NCI-H2227 (cell line): ENCODE data around the gene ENGASE.

Source experiments
- DNase-seq: peaks from one replicate; lab custom pipeline; 2025; ENCODE audit not compliant: unreplicated experiment; lab: John Stamatoyannopoulos, UW

Gene ENGASE

GRCh38 chr17:79039171-79039570, 35.5 kb upstream of the ENGASE start:
- no peak for DNase-seq

GRCh38 chr17:79039886-79040285, 34.7 kb upstream of the ENGASE start:
- DNase-seq = no peak

DNA sequence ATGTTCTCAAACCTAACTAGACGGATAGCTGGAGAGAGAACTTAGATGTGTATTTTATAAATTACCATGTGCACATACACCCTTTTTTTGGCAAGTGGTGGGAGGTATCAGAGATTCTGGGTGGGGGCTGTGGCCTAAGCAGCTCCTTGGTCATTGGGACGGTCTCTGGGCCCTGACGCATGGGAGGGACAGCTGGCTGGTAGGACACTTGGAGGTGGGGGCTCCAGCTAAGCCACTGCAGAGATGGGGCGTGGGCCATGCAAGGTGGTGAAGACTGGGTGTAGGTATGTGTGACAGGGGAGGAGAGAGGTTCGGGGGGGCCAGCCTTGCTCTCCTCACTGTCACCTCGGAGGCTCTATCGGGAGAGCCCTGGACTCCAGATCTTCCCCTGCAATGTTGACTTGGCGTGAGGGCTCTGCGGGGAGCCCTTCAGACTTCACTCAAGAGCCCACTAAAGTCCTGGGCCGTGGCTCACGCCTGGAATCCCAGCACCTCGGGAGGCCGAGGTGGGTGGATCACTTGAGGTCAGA, 33.5 kb upstream of the ENGASE start:
- DNase-seq = no peak

DNA sequence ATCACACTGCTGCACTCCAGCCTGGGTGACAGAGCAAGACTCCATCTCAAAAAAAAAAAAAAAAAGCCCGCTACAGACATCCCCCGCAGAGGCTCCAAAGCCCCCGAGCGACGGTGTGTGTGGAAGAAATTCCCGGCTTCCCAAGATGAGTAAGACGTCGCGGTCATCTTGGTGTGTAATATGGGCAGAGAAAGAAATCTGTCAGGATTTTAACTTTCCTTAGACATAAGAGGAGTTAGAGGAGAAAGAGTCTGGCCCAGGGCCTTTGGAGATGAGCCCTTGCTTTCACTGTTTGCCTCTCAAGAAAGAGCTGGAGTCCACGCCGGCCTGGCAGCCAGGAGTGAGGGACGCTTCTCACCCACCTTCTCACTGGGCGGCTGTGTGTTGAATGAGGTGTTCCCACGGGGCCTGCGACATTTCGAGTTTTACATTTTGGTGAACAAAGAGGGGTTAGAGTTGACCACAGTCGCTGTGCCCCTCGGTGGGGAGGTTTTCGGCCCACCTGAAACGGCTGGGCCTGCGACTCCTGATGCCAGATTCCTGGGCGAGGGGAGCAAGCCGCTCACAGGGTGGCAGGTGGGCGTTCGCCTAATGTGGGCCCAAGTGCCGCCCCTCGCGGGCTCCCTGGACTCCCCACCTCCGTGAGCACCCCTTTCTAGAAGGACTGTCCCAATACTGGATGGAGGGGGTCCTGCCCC, 32.8 kb upstream of the ENGASE start:
- DNase-seq = no peak

DNA sequence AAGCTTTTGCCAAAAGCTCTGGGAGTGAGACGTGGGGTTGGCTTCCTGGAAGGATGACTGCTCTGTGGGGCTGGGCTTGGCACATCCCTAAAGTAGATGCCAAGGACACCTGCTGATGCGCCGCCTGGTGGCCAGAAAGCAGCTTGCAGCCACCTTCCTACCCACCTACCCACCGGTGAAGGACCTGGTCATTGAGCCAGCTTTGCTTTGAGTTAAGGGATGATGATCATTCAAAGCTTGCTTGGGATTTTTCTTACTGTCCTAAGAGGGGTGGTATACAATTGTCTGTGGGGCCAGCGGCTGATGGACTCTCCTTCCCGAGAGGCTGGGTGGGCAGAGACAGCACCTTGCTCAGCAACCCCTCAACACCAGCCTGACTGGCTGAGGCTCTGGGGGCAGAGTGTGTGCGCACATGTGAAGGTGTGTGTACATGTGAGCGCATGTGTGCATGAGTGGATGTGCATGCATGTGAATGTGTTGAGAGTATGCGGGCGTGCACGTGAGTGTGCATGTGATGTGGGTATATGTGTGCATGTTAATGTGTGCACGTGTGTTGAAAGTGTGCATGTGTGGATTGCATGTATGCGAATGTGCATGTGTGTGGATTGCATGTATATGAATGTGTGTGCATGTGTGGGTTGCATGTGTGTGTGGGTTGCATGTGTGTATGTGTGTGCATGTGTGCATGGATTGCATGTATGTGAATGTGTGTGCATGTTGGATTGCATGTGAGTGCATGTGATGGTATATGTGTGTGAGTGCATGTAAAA, 32.0 kb upstream of the ENGASE start:
- DNase-seq = peak; percentile 59

GRCh38 chr17:79043191-79043930, 31.3 kb upstream of the ENGASE start:
- DNase-seq = no peak

DNA sequence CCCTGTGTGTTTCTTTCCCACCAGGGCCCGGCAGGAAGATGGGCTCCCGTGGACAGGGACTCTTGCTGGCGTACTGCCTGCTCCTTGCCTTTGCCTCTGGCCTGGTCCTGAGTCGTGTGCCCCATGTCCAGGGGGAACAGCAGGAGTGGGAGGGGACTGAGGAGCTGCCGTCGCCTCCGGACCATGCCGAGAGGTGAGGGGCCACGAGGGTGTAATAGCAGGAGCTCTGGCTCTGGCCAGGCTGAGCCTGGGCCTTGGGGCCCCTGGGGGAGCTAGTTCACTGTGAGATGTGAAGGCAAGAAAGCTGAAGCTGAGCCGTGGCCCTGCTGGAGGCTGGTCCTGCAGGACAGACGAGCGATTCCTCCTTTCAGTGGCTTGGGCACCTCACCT, 30.7 kb upstream of the ENGASE start:
- DNase-seq = no peak

GRCh38 chr17:79044462-79044861, 30.2 kb upstream of the ENGASE start:
- no peak for DNase-seq

DNA sequence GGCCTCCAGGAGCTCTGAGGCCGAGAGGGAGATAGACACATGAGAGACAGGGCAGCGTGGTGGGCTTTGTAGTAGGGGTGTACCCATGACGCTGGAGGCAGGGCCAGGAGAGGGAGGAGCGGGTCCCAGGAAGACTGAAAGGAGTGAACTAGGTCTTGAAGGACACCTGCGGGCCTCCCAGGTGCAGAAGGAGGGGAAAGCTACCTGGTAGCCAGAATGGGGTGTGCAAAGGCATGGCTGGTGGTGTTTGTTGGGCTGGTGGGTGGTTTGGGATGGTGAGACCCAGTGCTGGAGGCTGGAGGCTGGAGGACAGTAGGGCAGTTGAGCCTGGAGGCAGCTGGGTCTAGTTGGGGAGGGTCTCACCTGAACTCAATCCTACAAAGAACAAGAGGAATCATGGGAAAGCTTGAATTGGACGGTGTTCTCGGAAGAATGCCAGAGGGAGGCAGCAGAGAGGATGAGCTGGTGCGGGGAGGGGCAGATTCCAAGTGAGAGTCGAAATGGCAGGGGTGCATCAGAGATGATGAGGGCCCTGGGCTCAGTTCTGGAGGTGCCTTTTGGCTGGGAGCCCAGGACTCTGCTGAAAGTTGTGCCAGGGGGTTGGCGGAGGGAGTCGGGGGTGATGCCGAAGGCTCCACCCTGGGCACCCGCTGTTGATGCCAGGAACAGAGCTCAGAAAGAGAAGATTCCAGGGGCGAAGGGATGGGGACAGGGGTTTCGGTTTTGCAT, 29.5 kb upstream of the ENGASE start:
- DNase-seq = no peak

DNA sequence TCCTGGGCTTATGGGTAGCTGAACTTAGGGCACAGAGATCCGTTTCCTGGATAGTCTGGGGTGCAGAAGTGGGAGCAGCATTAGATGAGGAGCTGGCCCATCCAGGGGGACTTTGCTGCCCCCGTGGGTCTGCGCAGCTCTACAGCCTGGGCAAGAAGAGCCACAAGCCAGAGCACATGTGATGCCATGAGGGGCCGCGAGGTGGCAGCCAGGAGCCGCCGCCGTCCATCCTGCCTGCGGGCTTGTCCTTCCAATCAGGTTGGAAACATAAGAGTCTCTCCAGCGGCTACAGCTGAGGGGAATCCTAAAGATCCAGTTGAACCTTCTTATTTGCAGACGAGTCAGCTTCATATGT, 28.8 kb upstream of the ENGASE start:
- peak; percentile 78 for DNase-seq

DNA sequence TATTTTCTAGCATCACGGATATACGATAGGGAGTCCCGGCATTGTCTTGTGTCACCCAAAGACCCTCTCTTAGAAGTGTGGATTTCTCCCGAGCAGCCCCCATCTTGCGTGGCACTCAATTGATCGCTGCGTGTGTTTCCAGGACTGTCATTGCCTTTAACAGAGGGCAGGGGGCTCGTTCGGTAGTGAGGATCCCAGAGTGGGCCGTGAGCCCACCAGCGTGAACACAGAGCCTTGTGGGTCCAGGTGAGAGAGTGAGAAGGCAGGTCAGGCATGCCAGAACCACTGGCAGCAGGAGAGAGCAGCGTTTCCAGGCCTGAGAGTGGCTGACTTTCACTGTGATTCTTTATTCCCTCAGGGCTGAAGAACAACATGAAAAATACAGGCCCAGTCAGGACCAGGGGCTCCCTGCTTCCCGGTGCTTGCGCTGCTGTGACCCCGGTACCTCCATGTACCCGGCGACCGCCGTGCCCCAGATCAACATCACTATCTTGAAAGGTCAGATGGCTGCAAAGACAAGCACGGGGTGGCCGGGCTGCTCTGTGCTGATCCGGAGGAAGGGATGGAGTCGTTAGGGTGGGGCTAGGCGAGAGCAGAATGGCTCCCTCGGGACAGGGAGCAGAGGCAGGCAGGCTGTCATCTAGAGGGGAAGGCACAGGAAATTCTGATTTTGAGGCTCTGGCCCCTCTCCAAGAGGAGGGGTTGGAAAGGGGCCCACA, 28.3 kb upstream of the ENGASE start:
- no peak for DNase-seq

GRCh38 chr17:79046916-79047280, 27.7 kb upstream of the ENGASE start:
- DNase-seq = no peak

DNA sequence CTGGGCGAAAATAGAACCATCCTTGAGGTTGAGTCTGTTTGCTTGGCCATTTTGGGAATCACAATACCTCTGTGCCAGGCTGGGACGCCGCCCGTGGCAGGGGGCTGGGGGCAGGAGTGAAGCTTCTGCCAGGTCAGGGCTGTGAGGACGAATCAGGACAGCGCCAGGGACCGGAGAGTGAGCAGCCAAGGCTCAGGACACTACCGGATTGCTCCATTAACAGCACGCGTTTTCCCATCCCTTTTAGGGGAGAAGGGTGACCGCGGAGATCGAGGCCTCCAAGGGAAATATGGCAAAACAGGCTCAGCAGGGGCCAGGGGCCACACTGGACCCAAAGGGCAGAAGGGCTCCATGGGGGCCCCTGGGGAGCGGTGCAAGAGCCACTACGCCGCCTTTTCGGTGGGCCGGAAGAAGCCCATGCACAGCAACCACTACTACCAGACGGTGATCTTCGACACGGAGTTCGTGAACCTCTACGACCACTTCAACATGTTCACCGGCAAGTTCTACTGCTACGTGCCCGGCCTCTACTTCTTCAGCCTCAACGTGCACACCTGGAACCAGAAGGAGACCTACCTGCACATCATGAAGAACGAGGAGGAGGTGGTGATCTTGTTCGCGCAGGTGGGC, 27.2 kb upstream of the ENGASE start:
- no peak for DNase-seq

DNA sequence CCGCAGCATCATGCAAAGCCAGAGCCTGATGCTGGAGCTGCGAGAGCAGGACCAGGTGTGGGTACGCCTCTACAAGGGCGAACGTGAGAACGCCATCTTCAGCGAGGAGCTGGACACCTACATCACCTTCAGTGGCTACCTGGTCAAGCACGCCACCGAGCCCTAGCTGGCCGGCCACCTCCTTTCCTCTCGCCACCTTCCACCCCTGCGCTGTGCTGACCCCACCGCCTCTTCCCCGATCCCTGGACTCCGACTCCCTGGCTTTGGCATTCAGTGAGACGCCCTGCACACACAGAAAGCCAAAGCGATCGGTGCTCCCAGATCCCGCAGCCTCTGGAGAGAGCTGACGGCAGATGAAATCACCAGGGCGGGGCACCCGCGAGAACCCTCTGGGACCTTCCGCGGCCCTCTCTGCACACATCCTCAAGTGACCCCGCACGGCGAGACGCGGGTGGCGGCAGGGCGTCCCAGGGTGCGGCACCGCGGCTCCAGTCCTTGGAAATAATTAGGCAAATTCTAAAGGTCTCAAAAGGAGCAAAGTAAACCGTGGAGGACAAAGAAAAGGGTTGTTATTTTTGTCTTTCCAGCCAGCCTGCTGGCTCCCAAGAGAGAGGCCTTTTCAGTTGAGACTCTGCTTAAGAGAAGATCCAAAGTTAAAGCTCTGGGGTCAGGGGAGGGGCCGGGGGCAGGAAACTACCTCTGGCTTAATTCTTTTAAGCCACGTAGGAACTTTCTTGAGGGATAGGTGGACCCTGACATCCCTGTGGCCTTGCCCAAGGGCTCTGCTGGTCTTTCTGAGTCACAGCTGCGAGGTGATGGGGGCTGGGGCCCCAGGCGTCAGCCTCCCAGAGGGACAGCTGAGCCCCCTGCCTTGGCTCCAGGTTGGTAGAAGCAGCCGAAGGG, 26.4 kb upstream of the ENGASE start:
- no peak for DNase-seq

- DNase-seq = no peak
Observed at GRCh38 chr17:79048826-79049755, 25.5 kb upstream of the ENGASE start.

DNA sequence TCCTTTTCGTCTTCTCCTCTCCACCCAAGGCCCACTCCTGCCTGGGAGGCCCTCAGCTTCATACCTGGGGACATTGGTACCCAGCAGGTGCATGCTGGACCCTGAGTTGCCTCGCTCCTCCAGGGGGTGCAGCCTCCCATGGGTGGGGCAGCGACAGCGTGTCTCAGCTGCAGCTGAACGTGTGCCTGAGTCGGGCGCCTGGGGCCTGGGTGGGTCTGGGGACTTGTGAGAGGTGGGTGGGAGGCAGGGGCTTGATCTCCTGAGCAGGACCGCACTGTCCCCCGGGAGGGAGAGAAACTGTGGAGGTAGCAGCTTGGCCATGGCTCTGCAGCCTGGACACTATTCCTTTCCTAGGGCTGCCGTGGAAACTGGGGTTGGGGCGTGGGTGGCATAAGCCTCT, 24.8 kb upstream of the ENGASE start:
- DNase-seq = no peak

DNA sequence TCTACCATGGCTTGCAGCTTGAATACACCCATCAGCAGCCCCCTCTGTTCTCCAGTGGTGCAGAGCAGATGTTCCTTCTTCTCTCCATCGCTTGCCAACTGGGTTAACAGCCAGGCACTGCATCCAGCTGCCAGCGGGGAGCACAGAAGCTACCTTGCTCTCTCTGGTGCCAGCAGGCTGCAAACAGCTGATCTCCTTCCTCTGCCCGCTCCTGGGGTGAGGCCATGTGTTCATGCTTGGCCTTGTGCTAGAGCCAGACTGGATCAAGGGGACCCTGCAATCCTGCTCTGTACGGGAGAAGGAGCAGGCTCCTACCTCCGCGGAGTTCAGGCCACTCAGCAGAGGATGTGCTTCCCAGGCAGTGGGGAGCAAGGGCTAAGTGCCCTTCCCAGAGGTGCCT, 24.1 kb upstream of the ENGASE start:
- DNase-seq = no peak

DNA sequence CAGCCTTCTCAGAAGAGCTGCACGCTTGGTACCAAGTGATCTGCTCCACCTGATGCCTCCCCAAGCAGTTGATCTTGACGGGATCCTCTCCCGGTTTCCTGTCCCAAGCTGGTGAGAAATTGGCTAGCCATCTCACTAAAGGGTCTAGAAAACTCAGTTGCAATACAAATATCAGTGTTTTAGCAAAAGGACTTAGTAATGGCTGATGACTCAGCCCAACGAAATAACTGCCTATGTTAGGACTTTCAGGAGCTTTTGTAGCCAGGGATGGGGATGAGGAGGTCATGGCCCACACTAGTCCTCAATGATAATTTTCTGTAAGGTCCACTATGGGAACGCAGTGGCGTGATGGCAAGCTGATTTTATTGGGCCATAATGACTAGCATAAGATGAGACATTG, 23.3 kb upstream of the ENGASE start:
- DNase-seq = no peak
